GM19035 (cell line): ENCODE results near the gene TMEM135.

Experiments used
- ATAC-seq: cut with Tn5 transposase; IDR thresholded peaks from one replicate; pipeline ENCODE4 v1.9.1; 2021; ENCODE audit not compliant: unreplicated experiment

The TMEM135 gene

DNA sequence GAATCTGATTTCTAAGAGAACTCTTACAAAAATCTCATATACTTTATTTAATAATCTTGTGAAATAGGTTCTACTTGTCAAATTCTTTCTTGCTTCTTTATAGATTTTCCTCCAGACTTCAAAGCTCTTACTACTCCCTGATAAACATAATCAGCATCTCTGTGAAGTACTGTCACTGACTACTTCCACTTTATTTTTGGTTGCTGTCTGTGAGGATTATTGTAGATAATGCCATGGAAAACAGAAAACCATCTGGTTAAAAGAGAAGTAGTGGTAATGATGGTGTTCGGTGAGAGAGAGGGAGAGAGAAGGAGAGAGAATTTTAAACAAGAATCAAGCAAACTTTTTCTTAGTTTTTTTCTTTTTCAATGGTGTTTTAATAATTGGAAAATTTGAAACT is 152.3 kb downstream of the TMEM135 start:
- ATAC-seq: no peak

- no peak for ATAC-seq
Observed at GRCh38 chr11:87193756-87194470, 156.2 kb downstream of the TMEM135 start.

DNA sequence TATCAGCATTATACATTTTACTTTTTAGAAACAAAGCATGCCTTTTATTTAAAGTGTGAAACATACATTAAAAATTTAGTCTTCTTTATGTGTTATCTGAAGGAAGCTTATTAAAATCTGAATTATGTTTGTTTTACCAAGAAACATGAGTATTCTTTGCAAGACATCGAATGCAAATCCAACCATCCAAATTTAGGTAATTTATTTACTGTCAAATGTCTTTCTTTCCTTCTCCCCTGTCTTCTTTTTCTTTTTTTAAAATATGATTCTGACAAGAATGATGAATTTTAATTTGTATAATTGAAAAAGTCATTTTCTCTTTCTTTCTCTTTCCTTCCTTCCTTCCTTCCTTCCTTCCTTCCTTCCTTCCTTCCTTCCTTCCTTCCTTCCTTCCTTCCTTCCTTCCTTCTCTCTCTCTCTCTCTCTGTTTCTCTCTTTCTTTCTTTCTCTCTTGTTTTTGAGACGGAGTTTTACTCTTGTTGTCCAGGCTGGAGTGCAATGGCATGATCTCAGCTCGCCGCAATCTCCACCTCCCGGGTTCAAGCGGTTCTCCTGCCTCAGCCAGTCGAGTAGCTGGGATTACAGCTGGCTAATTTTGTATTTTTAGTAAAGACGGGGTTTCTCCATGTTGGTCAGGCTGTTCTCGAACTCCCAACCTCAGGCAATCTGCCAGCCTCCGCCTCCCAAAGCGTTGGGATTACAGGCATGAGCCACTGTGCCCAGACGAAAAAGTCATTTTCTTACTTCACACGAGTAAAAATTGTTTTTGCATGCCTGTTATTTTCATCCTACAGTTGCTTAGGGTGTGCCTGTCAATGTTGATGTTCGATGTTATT is 157.5 kb downstream of the TMEM135 start:
- no peak for ATAC-seq

GRCh38 chr11:87198266-87198881 is 160.6 kb downstream of the TMEM135 start:
- no peak for ATAC-seq

- ATAC-seq: no peak
Observed at GRCh38 chr11:87201376-87201775, 163.6 kb downstream of the TMEM135 start.

GRCh38 chr11:87203907-87204602 is 166.3 kb downstream of the TMEM135 start:
- ATAC-seq: no peak

GRCh38 chr11:87212891-87213290 is 175.2 kb downstream of the TMEM135 start:
- no peak for ATAC-seq

GRCh38 chr11:87213444-87213843 is 175.7 kb downstream of the TMEM135 start:
- ATAC-seq: peak; percentile 71

DNA sequence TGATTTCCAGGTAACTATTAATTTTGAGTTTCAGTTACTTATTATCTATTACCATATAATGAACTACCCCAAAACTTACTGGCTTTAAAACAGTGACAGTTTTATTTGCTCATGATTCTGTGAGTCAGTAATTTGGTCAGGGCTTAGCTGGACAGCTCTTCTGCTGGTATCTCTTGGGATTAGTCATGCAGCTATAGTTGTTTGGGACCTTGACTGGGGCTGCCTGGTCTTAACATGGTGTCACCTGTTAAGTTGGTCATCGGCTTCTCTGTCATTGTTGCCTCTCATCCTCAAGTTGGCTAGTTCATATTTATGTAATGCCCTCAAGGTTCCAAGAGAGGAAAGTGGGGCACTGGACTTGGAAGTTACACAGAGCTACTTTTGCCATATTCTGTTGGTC is 177.5 kb downstream of the TMEM135 start:
- ATAC-seq: no peak

GRCh38 chr11:87219266-87219665 is 181.5 kb downstream of the TMEM135 start:
- ATAC-seq: no peak

DNA sequence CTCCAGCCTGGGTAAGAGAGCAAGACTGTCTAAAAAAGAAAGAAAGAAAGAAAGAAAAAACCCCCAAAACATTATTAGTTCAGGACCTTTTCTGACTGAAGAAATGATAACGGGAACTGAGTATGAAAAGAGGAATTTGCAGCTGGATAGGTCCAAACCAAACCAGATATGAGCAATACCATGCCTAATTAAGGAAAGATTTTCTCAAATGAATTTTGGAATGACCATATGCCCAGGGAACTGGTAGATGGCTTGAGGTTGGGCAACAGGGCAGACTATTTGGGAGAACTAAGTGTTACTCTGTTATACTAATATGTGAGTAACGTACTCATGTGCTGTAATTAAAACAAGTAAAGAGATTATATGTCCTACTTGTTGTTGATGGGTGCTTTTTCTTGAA is 186.1 kb downstream of the TMEM135 start:
- no peak for ATAC-seq

- no peak for ATAC-seq
Observed at GRCh38 chr11:87224486-87224885, 186.8 kb downstream of the TMEM135 start.

- ATAC-seq: no peak
Observed at GRCh38 chr11:87228820-87229219, 191.1 kb downstream of the TMEM135 start.

DNA sequence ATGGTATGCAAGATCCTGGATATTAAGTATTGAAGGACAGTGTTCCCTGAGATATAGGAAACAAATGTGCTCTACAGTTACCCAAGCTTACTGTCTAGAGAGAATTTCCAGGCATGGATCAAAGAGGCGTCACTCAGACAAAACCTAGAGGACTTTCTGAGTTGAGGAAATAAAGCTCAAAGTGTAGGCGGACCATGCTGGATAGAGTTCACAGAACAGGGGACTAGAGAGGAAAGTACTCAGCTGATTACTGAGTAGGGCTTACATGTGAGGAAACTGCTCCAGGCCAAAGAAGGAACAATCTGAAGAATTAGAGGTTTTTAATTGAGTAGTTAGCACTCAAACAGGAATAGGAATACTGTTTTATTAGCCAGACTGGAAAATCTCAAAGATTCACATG is 193.3 kb downstream of the TMEM135 start:
- ATAC-seq: no peak

GRCh38 chr11:87232320-87232719 is 194.6 kb downstream of the TMEM135 start:
- no peak for ATAC-seq

DNA sequence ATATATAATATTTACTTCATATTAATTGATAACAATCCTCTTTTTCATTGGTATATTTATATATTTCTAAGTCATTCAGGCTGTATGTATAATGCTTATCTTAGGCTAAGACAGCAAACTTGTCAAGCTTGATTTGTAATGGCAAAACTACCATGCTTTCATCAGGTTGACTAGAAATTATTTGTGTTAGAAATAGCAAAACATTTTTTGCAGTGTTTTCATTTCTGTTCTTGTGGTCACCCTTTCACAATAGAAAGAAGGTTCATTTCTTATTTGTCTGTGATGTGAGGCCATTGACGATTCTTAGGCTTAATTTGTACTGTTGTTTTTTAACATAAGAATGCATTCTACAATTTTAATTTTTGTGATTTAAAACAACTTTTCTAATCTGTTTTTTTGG is 197.6 kb downstream of the TMEM135 start:
- no peak for ATAC-seq

- ATAC-seq: no peak
Observed at GRCh38 chr11:87236368-87236767, 198.6 kb downstream of the TMEM135 start.

GRCh38 chr11:87239001-87239400 is 201.3 kb downstream of the TMEM135 start:
- no peak for ATAC-seq

DNA sequence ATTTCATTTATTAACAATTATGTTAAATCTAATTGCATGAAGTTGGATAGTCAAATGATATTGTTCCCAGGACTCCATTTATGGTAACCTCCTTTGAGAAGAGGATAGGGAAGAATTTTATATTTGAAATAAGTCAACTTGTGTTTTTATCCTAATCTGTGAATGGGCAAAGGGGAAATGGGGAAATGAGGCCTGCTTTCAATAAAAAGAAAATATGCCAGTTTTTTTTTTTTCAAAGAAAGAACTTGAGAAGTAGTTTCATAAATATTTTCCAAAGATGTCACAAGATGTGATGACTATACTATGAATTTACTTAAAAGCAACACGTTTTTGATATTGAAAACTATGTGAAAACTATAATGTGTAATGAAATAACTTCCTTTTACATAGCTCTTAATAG is 201.8 kb downstream of the TMEM135 start:
- ATAC-seq: no peak

DNA sequence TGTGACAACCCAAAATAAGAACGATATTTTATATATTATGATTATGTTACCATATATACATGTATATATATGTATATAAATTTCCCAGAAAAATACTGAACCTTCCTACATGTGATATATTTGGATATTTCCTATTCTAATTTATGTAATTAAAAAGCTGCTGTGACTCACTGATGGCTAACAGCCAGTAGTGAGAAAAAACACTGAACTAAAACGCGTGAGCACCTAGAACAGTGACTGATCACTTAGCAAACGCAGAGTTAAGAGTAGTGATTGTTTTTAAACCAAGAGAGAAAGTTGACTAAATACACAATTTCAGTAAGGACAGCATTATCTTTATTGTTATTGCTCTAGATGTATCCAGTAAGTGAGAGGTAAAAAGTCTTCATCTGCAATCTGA is 213.8 kb downstream of the TMEM135 start:
- ATAC-seq: no peak

DNA sequence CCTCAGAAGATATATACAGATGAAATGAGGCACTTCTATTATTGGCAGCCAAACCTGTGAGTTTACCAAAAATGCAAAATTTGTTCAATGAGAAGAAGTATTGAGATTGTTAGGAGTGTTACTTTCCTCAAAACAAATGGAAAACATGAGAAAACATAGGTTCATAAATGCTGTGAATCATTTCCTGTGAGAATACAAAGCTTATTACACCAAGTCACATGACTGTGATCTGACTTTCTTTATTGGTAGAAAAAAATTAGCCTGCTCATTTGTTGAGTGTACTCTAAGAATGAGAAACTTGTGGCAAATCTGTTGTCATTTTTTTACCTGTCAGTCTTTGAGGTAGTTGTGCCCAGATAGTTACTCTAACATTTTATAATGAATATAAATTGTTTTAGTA is 215.1 kb downstream of the TMEM135 start:
- no peak for ATAC-seq
